CD4-positive, alpha-beta T cell treated with Interleukin-4 for 1 hour (primary cell): Measurements from ENCODE around the gene HMBS.
"Not testable (repeated sequence)": the region's sequence is repeated elsewhere in the genome, so short reads cannot be mapped to it uniquely, and the experiment has no call there.

Source experiments
- DNase-seq, 2 donors: peaks; one replicate each; pipeline ENCODE4 v3.0.0-alpha.2; 2020 to 2022

HMBS gene

DNA sequence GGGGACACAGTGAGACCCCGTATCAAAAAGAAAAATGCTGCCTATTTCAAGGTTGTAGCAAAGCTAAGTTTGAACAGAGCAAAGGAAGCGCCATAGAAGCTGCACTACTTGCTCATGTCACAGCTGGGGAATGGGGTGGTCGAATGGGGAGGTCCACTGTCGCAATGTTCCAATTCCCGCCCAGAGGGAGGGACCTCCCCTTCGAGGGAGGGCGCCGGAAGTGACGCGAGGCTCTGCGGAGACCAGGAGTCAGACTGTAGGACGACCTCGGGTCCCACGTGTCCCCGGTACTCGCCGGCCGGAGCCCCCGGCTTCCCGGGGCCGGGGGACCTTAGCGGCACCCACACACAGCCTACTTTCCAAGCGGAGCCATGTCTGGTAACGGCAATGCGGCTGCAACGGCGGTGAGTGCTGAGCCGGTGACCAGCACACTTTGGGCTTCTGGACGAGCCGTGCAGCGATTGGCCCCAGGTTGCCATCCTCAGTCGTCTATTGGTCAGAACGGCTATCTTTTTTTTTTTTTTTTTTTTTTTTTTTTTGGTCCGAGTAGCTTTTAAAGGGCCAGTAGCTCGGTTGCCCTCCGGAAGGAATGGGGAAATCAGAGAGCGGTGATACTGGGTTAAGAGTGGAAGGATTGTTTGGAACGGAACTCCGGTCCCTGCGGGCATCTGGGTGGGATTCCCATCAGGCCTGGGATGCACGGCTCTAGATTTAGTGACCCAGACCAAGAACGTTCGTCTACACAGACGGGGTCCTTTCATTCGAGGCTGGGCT is at the start of gene HMBS:
Gene HMBS (plus strand): TSS at position 219 of the 774 bp plus-strand sequence. CDS start 153 bp downstream, at position 372.
- peak; percentile 93 to 94 for DNase-seq

GRCh38 chr11:119038884-119039283 is 45.8 kb upstream of the HMBS start:
- DNase-seq, result no peak

DNA sequence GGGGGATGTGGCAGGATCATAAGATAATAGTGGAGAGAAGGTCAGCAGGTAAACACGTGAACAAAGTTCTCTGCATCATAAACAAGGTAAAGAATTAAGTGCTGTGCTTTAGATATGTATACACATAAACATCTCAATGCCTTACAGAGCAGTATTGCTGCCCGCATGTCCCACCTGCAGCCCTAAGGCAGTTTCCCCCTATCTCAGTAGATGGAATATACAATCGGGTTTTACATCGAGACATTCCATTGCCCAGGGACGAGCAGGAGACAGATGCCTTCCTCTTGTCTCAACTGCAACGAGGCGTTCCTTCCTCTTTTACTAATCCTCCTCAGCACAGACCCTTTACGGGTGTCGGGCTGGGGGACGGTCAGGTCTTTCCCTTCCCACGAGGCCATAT is 45.2 kb upstream of the HMBS start:
- DNase-seq, result not testable (repeated sequence)

- no peak for DNase-seq
Measured at GRCh38 chr11:119041821-119042514, 42.7 kb upstream of the HMBS start.

DNA sequence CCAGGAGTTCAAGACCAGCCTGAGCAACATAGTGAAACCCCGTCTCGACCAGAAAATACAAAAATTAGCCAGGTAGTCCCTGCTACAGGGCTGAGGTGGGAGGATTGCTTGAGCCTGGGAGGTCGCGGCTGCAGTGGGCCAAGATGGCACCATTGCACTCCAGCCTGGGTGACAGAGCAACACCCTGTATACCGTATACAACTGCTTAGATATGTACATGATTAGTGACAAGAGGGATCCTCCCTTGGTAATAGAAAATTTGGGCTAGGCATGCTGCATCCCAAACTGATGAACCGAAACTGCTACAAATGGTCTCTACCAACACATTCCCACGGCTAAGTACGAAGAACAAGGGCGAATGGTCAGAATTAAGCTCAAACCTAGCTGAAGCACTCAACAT is 41.8 kb upstream of the HMBS start:
- DNase-seq, result no peak

- no peak for DNase-seq
Measured at GRCh38 chr11:119044708-119045107, 40.0 kb upstream of the HMBS start.

- no peak for DNase-seq
Measured at GRCh38 chr11:119046489-119046888, 38.2 kb upstream of the HMBS start.

GRCh38 chr11:119047205-119047604 is 37.5 kb upstream of the HMBS start:
- DNase-seq, result no peak

DNA sequence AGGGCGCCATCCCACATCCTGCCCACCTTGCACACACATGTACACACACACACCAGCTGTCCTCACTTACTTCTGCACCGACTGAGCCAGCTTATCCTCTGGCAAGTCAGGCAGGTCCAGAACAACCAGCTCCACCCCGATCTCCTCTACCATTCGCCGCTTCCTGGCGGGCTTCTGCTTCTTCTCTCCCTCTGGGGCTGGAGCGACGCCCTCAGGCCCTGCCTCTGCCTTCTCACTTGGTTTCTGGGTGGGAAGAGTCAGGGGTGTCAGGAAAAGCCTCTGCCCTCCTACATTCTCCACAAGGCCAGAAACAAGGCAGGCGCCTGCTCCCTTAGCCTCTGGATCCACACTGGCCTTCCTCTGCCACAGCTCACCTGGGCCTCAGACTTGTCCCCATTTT is 36.0 kb upstream of the HMBS start:
- DNase-seq, result no peak

DNA sequence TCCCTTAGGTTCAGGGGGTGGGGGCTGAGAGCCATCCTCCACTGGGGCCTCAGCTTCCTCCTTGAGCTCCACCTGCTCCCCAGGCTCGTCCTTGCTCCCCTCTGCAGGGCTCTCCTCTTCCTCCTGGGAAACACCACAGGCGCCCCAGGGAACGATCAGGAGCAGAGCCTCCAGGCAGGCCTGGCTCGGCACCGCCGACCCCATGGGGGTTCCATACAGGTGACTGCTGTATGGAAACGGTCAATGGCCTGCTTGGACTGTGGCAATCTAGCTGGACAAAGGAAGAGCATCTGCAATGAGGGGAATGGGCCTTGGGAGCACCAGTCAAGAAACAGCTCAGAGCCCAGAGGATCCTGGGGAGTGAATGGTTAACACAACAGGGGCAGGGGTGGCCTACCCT is 35.6 kb upstream of the HMBS start:
- no peak for DNase-seq

DNA sequence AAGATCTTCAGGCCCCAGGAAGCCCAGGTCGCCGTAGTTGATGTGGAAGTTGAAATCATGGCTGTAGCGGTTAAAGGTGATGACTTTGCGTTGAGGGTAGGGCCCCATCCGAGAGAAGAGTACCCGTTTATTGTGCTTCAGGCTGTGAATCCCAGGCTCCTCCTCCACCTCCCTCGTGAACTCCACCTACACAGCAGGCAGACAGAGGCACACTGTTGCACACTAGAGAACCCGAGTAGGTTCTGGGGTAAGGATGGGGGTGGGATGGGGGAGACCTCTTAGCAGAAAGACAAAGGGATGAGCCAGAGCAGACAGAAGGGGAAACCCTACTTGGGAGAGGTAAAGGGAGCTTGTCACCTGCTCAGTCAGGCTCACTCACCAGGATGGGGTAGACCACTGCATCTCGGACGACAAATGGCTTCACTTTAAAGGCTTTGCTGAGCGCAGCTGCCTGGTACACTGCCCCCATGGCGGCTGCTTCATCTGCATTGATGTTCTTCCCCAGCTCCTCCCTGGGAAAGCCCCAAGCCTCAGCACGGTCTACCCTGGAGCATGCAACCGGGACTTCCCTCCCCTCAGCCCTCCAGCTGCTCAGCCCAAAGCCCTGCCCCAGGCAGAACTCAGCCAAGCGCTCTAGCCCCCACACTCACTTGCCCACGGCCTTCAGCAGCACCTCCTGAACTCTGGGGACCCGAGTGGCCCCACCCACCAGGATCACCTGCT is 33.1 kb upstream of the HMBS start:
- peak; percentile 20 to 33 for DNase-seq

DNA sequence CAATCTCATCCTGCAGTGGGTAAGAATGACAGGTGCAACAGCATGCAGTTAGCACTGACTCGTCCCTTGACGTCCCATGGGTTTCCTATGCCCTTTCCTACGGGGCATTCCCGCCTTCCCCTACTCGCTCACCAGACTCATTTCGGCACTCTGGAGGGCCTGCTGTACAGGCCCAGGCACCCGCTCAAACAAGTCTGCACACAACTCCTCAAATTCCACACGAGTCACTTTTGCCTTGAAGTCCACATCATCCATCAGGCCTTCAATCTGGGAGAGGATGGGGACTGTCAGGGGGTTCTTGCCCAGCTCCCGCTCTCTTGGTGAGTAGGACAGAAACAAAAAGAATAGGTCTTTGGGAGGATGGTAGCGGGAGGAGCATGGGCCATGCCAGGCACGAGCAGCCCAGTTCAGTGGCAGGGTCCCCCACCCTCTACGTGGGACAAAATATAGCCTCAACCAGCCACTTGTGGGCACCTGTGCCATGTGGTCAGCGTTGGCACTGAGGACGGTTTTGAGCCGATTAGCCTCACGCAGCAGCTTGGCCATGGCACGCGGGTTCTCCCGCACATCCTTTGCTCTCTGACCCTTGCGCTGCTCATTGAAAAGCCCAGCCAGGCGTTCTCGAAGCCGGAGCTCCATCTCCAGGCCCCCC is 32.4 kb upstream of the HMBS start:
- DNase-seq, result no peak

- DNase-seq, result no peak
Measured at GRCh38 chr11:119054418-119054817, 30.3 kb upstream of the HMBS start.

- peak in 1 of 2 donors; percentile 19 for DNase-seq
Measured at GRCh38 chr11:119055901-119056300, 28.8 kb upstream of the HMBS start.

DNA sequence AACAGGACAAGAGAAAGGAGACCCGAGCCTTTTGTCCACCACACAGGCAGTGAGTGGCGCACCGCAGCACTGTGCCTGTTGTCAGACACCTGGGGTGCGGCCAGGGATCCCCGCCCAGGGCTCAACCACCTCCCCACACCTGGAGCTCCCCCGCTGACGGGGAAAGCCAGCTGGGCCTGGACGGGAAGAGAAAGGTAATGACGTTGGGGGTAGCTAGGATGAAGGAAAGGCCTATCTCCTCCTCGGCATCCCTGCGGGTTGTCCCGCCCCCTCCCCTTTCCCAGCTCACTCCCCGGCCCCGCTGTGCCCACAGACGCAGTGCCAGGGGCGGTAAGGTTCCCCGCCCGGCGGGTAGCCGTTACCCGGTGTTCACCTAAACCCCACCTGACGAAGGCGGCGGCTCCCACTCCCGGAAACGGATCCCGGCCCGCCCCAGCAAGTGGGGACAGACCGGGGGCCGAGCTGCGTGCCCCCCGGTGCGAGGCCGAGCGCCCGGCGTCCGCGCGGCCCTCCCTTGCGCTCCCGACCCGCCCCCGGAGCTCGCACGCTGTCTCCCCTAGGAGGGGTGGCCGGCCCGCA is 28.2 kb upstream of the HMBS start:
- peak; percentile 58 to 66 for DNase-seq

DNA sequence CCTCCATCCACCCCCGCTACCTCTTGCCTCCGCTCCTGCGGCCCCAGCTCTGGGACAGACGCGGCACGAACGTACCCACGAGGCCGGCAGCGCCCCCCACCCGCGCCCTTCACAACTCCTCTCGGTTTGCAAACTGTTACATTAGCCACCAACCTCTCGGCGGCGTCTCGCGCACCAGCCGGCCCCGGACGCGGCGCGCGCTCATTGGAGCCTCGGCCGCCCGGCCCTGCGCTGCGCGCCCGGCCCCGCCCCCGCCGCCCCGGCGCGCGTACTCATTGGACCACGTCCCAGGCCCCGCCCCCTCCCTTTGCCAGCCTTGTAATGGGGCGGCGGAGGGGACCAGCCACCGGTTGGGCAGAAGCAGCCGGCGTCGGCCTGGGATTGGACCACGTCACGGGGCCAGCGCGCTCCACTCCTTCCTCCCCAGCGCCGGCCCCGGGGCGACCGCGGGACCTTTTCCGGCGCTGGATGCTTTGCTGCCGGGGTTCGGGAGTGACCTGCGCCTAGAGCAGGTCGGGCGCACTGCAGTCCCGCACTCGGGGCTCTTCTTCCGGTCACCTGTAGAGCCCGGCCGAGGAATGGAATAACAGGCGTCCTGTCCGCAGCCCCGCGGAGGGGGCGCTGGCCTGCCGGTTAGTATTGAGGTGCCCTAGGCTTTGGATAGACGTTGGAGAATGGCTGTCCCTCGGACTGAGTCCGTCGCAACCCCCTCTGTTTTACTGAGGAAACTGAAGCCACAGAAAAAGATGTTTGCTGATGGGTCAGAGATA is 27.5 kb upstream of the HMBS start, which contains the start of gene HYOU1:
Gene HYOU1 (minus strand): TSS at position 206 of the 770 bp plus-strand sequence. CDS start 1,045 bp downstream, outside the sequence.
- peak; percentile 97 to 98 for DNase-seq

DNA sequence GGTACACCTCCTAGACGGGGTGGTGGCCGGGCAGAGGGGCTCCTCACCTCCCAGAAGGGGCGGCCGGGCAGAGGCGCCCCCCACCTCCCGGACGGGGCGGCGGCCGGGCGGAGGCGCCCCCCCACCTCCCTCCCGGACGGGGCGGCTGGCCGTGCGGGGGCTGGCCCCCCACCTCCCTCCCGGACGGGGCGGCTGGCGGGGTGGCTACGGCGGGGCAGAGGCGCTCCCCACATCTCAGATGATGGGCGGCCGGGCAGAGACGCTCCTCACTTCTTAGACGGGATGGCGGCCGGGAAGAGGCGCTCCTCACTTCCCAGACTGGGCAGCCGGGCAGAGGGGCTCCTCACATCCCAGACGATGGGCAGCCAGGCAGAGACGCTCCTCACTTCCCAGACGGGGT is 25.6 kb upstream of the HMBS start:
- not testable (repeated sequence) for DNase-seq

DNA sequence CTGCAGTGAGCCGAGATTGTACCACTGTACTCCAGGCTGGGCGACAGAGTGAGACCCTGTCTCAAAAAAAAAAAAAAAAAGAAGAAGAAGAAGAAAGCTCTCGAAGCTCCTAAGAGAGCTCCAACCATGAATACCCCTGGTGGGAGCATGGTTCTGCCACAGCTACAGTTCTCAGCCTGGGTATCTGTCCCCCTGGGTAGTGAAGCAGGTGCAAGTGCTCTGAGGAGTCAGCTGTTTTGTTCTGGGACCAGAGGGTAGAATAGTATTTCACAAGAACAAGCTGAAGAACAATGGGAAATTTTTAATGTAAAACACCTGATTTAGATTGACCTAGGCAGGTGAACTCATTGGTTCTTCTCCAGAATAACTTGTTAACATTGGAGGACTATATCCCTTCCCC is 23.4 kb upstream of the HMBS start:
- DNase-seq, result no peak

- no peak for DNase-seq
Measured at GRCh38 chr11:119062779-119063178, 21.9 kb upstream of the HMBS start.

GRCh38 chr11:119065369-119065768 is 19.3 kb upstream of the HMBS start:
- peak; percentile 60 to 68 for DNase-seq

DNA sequence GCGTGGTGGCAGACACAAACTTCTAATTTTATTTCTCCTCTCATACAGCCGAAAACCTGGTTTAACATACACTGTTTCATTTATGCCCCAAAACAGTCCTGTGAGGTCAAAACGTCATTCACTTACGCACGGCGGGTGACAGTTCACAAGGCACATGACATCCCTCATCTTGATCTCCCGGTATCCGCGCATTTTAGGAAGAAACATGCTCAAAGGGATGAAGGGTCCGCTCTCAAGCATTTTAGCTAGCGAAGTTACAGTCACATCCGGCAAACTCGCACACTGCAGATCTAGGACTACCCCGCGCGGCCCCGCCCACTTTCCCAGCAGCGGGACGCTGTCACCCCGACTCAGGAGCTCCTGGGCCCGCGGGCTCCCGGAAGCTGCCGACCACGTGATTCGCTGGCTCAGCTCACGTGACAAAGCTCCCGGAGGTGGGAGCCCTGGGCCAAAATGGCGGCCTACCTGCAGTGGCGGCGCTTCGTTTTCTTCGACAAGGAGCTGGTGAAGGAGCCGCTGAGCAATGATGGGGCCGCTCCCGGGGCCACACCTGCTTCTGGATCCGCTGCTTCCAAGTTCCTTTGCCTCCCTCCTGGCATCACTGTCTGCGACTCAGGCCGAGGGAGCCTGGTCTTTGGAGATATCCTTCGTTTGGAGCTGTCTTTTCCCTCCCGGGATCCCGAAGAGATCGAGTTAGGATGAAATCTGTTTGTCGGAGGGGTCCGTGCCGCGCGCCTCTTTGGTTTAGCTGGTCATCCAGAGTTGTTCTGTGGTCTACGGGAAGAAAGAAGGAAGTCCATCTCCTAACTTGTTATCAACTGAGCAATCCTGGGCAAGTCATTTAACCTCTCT is 17.1 kb upstream of the HMBS start, which contains the start of gene VPS11:
Gene VPS11 (plus strand): TSS at position 448 of the 852 bp plus-strand sequence. CDS start 6 bp downstream, at position 454.
- DNase-seq, result peak; percentile 97
